OCI-M2 (cell line): ENCODE data around the gene TNFRSF6B.

Experiments
- DNase-seq: peaks from one replicate; lab custom pipeline; 2025; ENCODE audit not compliant: unreplicated experiment; lab: John Stamatoyannopoulos, UW

Gene TNFRSF6B

DNA sequence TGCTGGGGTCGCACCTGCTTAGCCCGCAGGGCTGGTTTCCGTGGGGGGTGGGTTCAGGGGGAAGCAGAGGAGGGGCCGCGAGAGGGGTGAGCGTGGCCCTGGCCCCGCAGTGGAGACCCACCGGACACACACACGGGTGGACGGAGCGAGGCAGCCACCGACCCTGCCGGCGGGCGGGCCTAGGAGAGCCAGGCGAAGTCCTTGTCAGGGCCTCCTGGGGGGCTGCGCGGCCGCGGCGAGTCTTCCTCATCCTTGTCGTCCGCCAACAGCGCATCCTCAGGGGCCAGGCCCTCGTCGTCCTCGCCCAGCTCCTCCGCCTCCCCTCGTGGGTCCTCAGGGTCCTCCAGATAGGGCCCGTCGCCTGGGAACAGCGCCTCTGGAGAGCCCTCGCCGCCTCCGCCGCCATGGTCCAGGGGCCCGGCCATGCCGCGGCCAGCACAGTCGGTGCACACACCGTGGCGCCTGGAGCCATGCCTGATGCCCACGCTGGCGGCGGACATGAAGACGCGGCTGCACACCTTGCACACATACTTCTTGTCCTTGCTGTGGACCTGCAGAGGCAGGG, 50.4 kb downstream of the TNFRSF6B start:
- no peak for DNase-seq

DNA sequence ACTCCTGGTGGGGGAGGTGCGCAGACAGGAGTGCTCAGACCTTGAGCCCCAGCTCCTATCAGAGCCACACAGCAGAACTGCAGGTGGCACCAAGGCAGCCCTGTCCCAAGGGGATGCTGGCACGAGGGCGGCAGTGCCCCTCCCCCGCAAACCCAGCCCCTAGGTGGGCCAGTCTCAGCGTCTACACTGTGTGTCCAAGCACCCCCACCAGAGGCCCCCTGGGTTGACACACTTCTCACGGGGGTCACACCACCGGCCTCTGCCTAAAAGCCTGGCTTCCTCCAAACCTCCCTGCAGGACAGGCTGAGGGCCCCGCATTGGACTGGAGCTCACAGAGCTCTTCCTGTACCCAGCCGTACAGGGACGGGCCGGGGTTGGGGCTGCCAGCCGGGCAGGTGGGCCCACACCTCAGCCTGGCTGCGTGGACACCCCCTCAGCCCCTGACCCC, 51.2 kb downstream of the TNFRSF6B start:
- DNase-seq: no peak
